MM.1S (cell line): ENCODE results near the gene NRN1L.

ENCODE experiments used
- DNase-seq: peaks from one replicate; pipeline ENCODE4 v3.0.0-alpha.2; 2015
- H2AFZ ChIP-seq: fragments of 300-600 bp; sonication (generic); 2 replicates; pipeline ENCODE4 v1.6.0; 2016; ENCODE audit warnings: antibody characterized with exemption, low read length
- H3F3A ChIP-seq: fragments of 300-600 bp; sonication (generic); 2 replicates; pipeline ENCODE4 v1.6.1; 2016; ENCODE audit warnings: mild to moderate bottlenecking, antibody characterized with exemption, low read length, moderate library complexity, mixed read lengths; ENCODE audit not compliant: insufficient read depth
- H3K27ac ChIP-seq: fragments of 300-600 bp; sonication (generic); 2 replicates; pipeline ENCODE4 v1.5.1; 2016; ENCODE audit warnings: mild to moderate bottlenecking, low read length
- H3K27me3 ChIP-seq: fragments of 300-600 bp; sonication (generic); replicated peaks from 2 replicates; pipeline ENCODE4 v1.6.0; 2016; ENCODE audit warnings: low read length; ENCODE audit not compliant: insufficient read depth
- H3K36me3 ChIP-seq: fragments of 300-600 bp; sonication (generic); replicated peaks from 2 replicates; pipeline ENCODE4 v1.6.1; 2016; ENCODE audit warnings: mild to moderate bottlenecking, low read length, mixed read lengths; ENCODE audit not compliant: insufficient read depth
- H3K4me1 ChIP-seq: fragments of 300-600 bp; sonication (generic); 2 replicates; pipeline ENCODE4 v1.6.1; 2016; ENCODE audit warnings: low read length, mixed read lengths
- H3K4me2 ChIP-seq: fragments of 300-600 bp; sonication (generic); 2 replicates; pipeline ENCODE4 v1.6.0; 2016; ENCODE audit warnings: low read depth, low read length
- H3K4me3 ChIP-seq: fragments of 300-600 bp; sonication (generic); 2 replicates; pipeline ENCODE4 v1.5.1; 2016; ENCODE audit warnings: low read length, mixed read lengths
- H3K79me2 ChIP-seq: fragments of 300-600 bp; sonication (generic); 2 replicates; pipeline ENCODE4 v1.6.1; 2016; ENCODE audit warnings: mixed run types, low read length, mixed read lengths
- H3K9ac ChIP-seq: fragments of 300-600 bp; sonication (generic); 2 replicates; pipeline ENCODE4 v1.6.1; 2016; ENCODE audit warnings: low read length, mixed read lengths
- H3K9me2 ChIP-seq: fragments of 300-600 bp; sonication (generic); replicated peaks from 2 replicates; pipeline ENCODE4 v1.6.1; 2016; ENCODE audit warnings: mild to moderate bottlenecking, low read length, mixed read lengths; ENCODE audit not compliant: insufficient read depth
- H3K9me3 ChIP-seq: fragments of 300-600 bp; sonication (generic); replicated peaks from 2 replicates; pipeline ENCODE4 v1.6.1; 2016; ENCODE audit warnings: mild to moderate bottlenecking, low read length, mixed read lengths; ENCODE audit not compliant: insufficient read depth
- H4K20me1 ChIP-seq: fragments of 300-600 bp; sonication (generic); 2 replicates; pipeline ENCODE4 v1.6.1; 2016; ENCODE audit warnings: mild to moderate bottlenecking, low read length, moderate library complexity, mixed read lengths; ENCODE audit not compliant: insufficient read depth
- EZH2 ChIP-seq: fragments of 300-600 bp; sonication (generic); optimal IDR thresholded peaks from 2 replicates; pipeline ENCODE3; 2017; ENCODE audit warnings: low read depth, mild to moderate bottlenecking, antibody characterized with exemption, low read length, mixed read lengths
- EZH2phosphoT487 ChIP-seq: fragments of 300-600 bp; sonication (generic); IDR thresholded peaks from 2 replicates; pipeline ENCODE4 v1.6.1; 2018; ENCODE audit warnings: antibody characterized with exemption, low read length
- TF ChIP-seq, protein P1 (sequence below): fragments of 300-600 bp; sonication (generic); IDR thresholded peaks from 2 replicates; pipeline ENCODE4 v1.5.1; 2016; ENCODE audit warnings: antibody characterized with exemption, low read length, mixed read lengths

NRN1L gene

DNA sequence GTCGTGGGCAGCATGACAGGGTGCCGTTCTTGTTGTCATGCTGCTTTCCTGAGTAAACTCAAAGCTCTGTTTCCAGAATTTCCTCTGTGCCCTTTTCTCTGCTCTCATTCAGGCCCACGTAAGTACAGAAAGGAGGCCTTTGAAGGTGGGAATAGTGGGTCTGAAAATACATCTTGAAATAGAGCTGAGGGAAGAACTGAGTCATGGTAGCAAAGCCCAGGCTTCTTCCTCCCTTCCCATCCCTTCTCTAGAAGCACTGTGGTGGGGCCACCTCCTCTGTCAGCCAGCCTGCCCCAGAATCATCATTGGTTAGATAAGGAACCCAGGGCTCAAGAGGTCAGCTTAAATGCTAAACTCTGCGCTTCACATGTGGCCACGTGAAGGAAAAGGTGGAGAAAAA lies 37.5 kb downstream of the NRN1L start:
- H3K36me3 ChIP-seq: no peaks in the 10 kb centered on the region
- no peaks in the 10 kb centered on the region for H3K4me1 ChIP-seq
- no peak overlapping the region for H2AFZ ChIP-seq
- no peak overlapping the region for H3K4me3 ChIP-seq
- H3K9me3 ChIP-seq: no peaks in the 10 kb centered on the region
- TF ChIP-seq EZH2phosphoT487: no peak
- TF ChIP-seq, protein P1, sequence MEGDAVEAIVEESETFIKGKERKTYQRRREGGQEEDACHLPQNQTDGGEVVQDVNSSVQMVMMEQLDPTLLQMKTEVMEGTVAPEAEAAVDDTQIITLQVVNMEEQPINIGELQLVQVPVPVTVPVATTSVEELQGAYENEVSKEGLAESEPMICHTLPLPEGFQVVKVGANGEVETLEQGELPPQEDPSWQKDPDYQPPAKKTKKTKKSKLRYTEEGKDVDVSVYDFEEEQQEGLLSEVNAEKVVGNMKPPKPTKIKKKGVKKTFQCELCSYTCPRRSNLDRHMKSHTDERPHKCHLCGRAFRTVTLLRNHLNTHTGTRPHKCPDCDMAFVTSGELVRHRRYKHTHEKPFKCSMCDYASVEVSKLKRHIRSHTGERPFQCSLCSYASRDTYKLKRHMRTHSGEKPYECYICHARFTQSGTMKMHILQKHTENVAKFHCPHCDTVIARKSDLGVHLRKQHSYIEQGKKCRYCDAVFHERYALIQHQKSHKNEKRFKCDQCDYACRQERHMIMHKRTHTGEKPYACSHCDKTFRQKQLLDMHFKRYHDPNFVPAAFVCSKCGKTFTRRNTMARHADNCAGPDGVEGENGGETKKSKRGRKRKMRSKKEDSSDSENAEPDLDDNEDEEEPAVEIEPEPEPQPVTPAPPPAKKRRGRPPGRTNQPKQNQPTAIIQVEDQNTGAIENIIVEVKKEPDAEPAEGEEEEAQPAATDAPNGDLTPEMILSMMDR: no peak
- TF ChIP-seq EZH2: no peak
- no peaks in the 10 kb centered on the region for H3K27me3 ChIP-seq
- peaks cover 7% of the 10 kb centered on the region for H3K79me2 ChIP-seq
- H3K27ac ChIP-seq: no peak overlapping the region
- H4K20me1 ChIP-seq: no peaks in the 10 kb centered on the region
- H3F3A ChIP-seq: no peaks in the 10 kb centered on the region
- H3K4me2 ChIP-seq: no peak overlapping the region
- H3K9me2 ChIP-seq: no peaks in the 10 kb centered on the region
- DNase-seq: no peak
- no peak overlapping the region for H3K9ac ChIP-seq

DNA sequence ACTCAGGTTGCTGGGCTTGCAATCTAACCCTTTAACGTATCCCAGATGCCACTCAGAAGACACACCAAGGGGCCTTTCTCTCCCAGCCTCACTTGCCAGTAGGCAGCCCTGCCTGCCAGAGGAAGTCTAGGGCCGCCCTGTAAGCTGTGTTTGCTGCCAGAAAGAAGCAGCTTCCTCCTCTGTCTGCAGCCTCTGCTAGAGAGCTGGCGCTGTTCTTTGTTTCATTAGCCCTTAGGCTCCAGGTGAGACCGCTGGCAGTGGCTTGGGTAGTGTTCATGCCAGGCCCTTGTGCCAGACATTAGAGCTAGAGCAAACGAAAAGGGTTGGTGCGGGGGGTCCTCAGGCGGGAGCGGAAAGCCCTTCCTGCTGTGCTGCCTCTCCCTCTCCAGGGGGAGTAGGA lies 38.1 kb downstream of the NRN1L start:
- no peak overlapping the region for H3K9ac ChIP-seq
- H3K27ac ChIP-seq: no peak overlapping the region
- H3K4me3 ChIP-seq: no peak overlapping the region
- DNase-seq: no peak
- H3K79me2 ChIP-seq: peaks cover 7% of the 10 kb centered on the region
- no peaks in the 10 kb centered on the region for H3K9me2 ChIP-seq
- TF ChIP-seq, protein P1: no peak
- no peak for TF ChIP-seq EZH2phosphoT487
- TF ChIP-seq EZH2: no peak
- no peaks in the 10 kb centered on the region for H4K20me1 ChIP-seq
- no peak overlapping the region for H2AFZ ChIP-seq
- H3K4me1 ChIP-seq: no peaks in the 10 kb centered on the region
- H3F3A ChIP-seq: no peaks in the 10 kb centered on the region
- H3K27me3 ChIP-seq: no peaks in the 10 kb centered on the region
- no peaks in the 10 kb centered on the region for H3K9me3 ChIP-seq
- H3K4me2 ChIP-seq: no peak overlapping the region
- H3K36me3 ChIP-seq: no peaks in the 10 kb centered on the region

DNA sequence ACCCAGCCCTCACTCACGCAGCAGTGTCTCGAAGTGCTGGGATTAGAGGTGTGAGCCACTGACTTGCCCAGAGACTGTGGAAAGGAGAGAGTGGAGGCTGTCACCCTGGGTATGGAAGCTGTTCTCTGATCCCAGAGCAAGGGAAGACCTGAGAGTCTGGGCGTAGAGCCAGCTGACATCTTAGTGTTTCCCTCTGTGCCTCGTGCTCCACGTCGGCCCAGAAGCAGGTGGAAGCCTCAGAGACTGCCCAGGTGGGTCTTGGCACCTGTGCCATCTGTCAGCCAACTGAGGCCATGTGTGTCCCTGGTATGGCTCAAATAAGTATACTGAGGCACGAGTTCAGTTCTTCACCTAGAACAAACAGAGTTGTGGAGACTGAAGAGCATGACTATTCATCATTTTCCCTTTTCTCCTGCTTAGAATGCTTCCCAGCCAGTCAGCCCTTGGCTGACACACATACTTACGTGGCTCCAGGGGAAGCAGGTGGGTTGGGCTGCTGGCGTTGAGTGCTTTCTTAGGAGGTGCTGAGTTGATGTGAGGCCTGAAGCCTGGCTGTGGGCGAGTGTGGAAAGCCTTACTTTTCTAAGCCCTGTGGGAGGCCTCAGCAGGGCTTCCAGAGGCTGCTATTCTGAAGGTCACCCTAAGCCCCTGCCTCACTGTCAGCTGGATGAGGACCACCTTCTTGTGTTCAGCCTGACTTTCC lies 38.9 kb downstream of the NRN1L start:
- H4K20me1 ChIP-seq: no peaks in the 10 kb centered on the region
- H3K9me2 ChIP-seq: no peaks in the 10 kb centered on the region
- H3K36me3 ChIP-seq: no peaks in the 10 kb centered on the region
- no peaks in the 10 kb centered on the region for H3F3A ChIP-seq
- no peaks in the 10 kb centered on the region for H3K4me1 ChIP-seq
- H3K4me3 ChIP-seq: no peak overlapping the region
- H3K27me3 ChIP-seq: no peaks in the 10 kb centered on the region
- no peak for TF ChIP-seq EZH2phosphoT487
- TF ChIP-seq, protein P1: no peak
- no peak for TF ChIP-seq EZH2
- H3K79me2 ChIP-seq: peaks cover 7% of the 10 kb centered on the region
- no peaks in the 10 kb centered on the region for H3K9me3 ChIP-seq
- no peak overlapping the region for H3K27ac ChIP-seq
- H2AFZ ChIP-seq: no peak overlapping the region
- no peak overlapping the region for H3K4me2 ChIP-seq
- no peak for DNase-seq
- H3K9ac ChIP-seq: no peak overlapping the region
